HepG2 (cell line): ENCODE results near the gene CLASP1. TPM values are rescaled to one million over a fixed set of nuclear protein-coding genes. Genes with fewer than 3 reads are reported as not detected.
A peak's percentile ranks its signal among the peaks of the same experiment; 100 is the strongest.

Source experiments
- ASH2L ChIP-seq: fragments of 300-600, 200-600 bp; sonication (generic); IDR thresholded peaks from 2 replicates; pipeline ENCODE4 v1.7.0; 2017; ENCODE audit warnings: low read depth, mild to moderate bottlenecking, moderate library complexity, mixed read lengths, low read length; ENCODE audit not compliant: insufficient read length
- FOXJ3 ChIP-seq: sonication (generic); formaldehyde crosslinking; IDR thresholded peaks from 2 replicates; pipeline ENCODE4 v1.4.0; 2020; ENCODE audit warnings: missing genetic modification reagents, mild to moderate bottlenecking, borderline replicate concordance
- GPBP1L1 ChIP-seq: sonication (generic); formaldehyde crosslinking; IDR thresholded peaks from 2 replicates; pipeline ENCODE4 v1.5.0; 2020; ENCODE audit warnings: mild to moderate bottlenecking, missing genetic modification reagents
- HMGXB4 ChIP-seq, 2 experiments: sonication (generic) in 1 of 2; formaldehyde crosslinking in 1 of 2; IDR thresholded peaks; 2 replicates each; pipeline versions ENCODE4 v1.4.0 to v1.6.1; 2018 to 2020; ENCODE audit warnings: missing genetic modification reagents in 2 of 2, borderline replicate concordance in 1 of 2, low read depth in 1 of 2, mild to moderate bottlenecking in 1 of 2, missing biosample characterization in 1 of 2
- NPAS2 ChIP-seq: sonication (generic); formaldehyde crosslinking; IDR thresholded peaks from 2 replicates; pipeline ENCODE4 v1.8.0; 2022; ENCODE audit warnings: mild to moderate bottlenecking, missing genetic modification reagents, borderline replicate concordance
- RXRA ChIP-seq: sonication (generic); formaldehyde crosslinking; IDR thresholded peaks from 2 replicates; pipeline ENCODE4 v1.5.1; 2020; ENCODE audit warnings: missing genetic modification reagents
- SNAPC4 ChIP-seq: sonication (generic); formaldehyde crosslinking; IDR thresholded peaks from 2 replicates; pipeline ENCODE4 v1.4.0; 2020; ENCODE audit warnings: mild to moderate bottlenecking, missing genetic modification reagents
- TAF15 ChIP-seq: fragments of 200-400 bp; formaldehyde crosslinking; IDR thresholded peaks from one replicate; pipeline ENCODE4 v1.6.1; 2018; ENCODE audit warnings: mild to moderate bottlenecking, low read depth, low read length; ENCODE audit not compliant: poor library complexity, severe bottlenecking
- ZBTB1 ChIP-seq: sonication (generic); formaldehyde crosslinking; IDR thresholded peaks from 2 replicates; pipeline ENCODE4 v1.4.0; 2020; ENCODE audit warnings: missing genetic modification reagents, borderline replicate concordance
- ZBTB14 ChIP-seq: sonication (generic); formaldehyde crosslinking; IDR thresholded peaks from 2 replicates; pipeline ENCODE4 v1.4.0; 2020; ENCODE audit warnings: missing genetic modification reagents
- ZBTB2 ChIP-seq: sonication (generic); formaldehyde crosslinking; IDR thresholded peaks from 2 replicates; pipeline ENCODE4 v1.8.0; 2022; ENCODE audit warnings: low read depth, missing genetic modification reagents
- ZBTB7B ChIP-seq: sonication (generic); formaldehyde crosslinking; IDR thresholded peaks from 2 replicates; pipeline ENCODE4 v1.4.0; 2020; ENCODE audit warnings: missing genetic modification reagents
- ZFP36L2 ChIP-seq: sonication (generic); formaldehyde crosslinking; IDR thresholded peaks from 2 replicates; pipeline ENCODE4 v1.4.0; 2020; ENCODE audit warnings: missing genetic modification reagents
- ZNF382 ChIP-seq: sonication (generic); formaldehyde crosslinking; IDR thresholded peaks from 2 replicates; pipeline ENCODE4 v1.5.0; 2020; ENCODE audit warnings: missing genetic modification reagents, mild to moderate bottlenecking, borderline replicate concordance
- ZNF720 ChIP-seq: sonication (generic); formaldehyde crosslinking; IDR thresholded peaks from 2 replicates; pipeline ENCODE4 v1.4.0; 2020; ENCODE audit warnings: missing genetic modification reagents
- ZNF782 ChIP-seq: sonication (generic); formaldehyde crosslinking; IDR thresholded peaks from 2 replicates; pipeline ENCODE4 v1.4.0; 2020; ENCODE audit warnings: missing genetic modification reagents, mild to moderate bottlenecking, borderline replicate concordance
- ZNF790 ChIP-seq: sonication (generic); formaldehyde crosslinking; IDR thresholded peaks from 2 replicates; pipeline ENCODE4 v1.8.0; 2022; ENCODE audit warnings: missing genetic modification reagents, mild to moderate bottlenecking, borderline replicate concordance
- polyA plus RNA-seq, 8 experiments: library from polyadenylated mRNA; depleted of rRNA in 3 of 8; stranded (reverse) in 7 of 8; unstranded in 1 of 8; fragments of >200 nt; fragmentation: Illumina TruSeq in 4 of 8; extraction: Trizol in 4 of 8; gene quantifications; 2 replicates each; pipeline versions ENCODE4 v1.2.1 to v1.2.3, GENCODE V29; 2011 to 2016; ENCODE audit warnings: low read depth in 4 of 8, missing spikeins in 1 of 8, mixed read lengths in 1 of 8; ENCODE audit not compliant: insufficient read depth in 1 of 8
- total RNA-seq, 5 experiments: library from RNA; depleted of rRNA; stranded (reverse); fragments of >200 nt; fragmentation: Illumina TruSeq; extraction: Trizol; gene quantifications; 2 replicates each; pipeline ENCODE4 v1.2.3, GENCODE V29; 2016; ENCODE audit warnings: low read depth in 1 of 5

Gene CLASP1
- total and polyA plus RNA-seq, 2 of the 13 experiments (the other 11 are each of a cell fraction or from before 2014, with no cell fraction given) = 11.7 to 47.9 TPM

- TF ChIP-seq SNAPC4 (CRISPR knock-in tag) (no peak), ZNF790 (CRISPR knock-in tag) (no peak), NPAS2 (CRISPR knock-in tag) (no peak), ZNF720 (no peak), ZNF382 (no peak), ZNF782 (CRISPR knock-in tag) (0 out of 2 replicates have a peak, but pooled peaks have one; percentile 62), ZFP36L2 (CRISPR knock-in tag) (no peak), TAF15 (no peak), FOXJ3 (CRISPR knock-in tag) (no peak), ASH2L (no peak), ZBTB2 (CRISPR knock-in tag) (no peak), HMGXB4 (CRISPR knock-in tag; IDR thresholded peaks at IDR 0.05; ENCODE audit: borderline replicate concordance in 1 of 2, low read depth in 1 of 2) (0 out of 4 replicates have a peak, but pooled peaks of 1 of the 2 experiments have one; percentile 36), ZBTB14 (CRISPR knock-in tag) (no peak), ZBTB1 (CRISPR knock-in tag) (no peak), GPBP1L1 (CRISPR knock-in tag) (no peak), RXRA (CRISPR knock-in tag) (peak; percentile 8; the same call in 1 of the 2 replicates), ZBTB7B (CRISPR knock-in tag) (no peak)
Measured at GRCh38 chr2:121334581-121335293, 314.5 kb downstream of the CLASP1 start (continued).
